AG09309 (cell line): ENCODE measurements around the gene DPP6.

Experiments used
- DNase-seq: peaks from one replicate; pipeline ENCODE4 v3.0.0-alpha.2; 2010; ENCODE audit warnings: low read depth
- H3K4me3 ChIP-seq: 2 replicates; pipeline ENCODE4 v1.5.1; 2011; ENCODE audit warnings: mild to moderate bottlenecking, low read depth, low read length, moderate library complexity; ENCODE audit not compliant: control insufficient read depth
- CTCF ChIP-seq: IDR thresholded peaks from 2 replicates; pipeline ENCODE4 v1.5.1; 2011; ENCODE audit warnings: mild to moderate bottlenecking, low read depth, low read length, inconsistent platforms; ENCODE audit not compliant: insufficient read depth, control insufficient read depth; ENCODE audit errors: missing control alignments

Gene DPP6

DNA sequence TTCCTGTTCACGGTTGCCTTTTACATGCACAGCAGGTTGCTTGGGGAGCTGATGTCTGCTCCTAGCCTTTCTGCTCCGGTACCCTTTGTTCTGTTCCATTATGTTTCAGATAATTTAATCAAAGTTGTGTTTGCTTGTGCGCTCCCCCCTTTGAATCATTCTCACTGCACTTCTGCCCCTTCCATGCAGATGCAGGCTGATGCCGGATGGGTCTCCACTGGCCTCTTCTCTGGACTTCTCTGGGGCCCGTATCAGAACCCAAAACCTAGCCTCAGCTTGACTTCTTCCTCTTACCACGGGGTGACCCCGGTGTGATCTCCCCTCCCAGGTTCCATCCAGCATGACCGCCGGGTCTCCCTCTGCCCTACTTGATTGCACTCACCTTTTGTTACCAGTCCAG, 272.0 kb downstream of the DPP6 start:
- DNase-seq, result no peak
- no peak overlapping the region for H3K4me3 ChIP-seq
- no peak for TF ChIP-seq CTCF

DNA sequence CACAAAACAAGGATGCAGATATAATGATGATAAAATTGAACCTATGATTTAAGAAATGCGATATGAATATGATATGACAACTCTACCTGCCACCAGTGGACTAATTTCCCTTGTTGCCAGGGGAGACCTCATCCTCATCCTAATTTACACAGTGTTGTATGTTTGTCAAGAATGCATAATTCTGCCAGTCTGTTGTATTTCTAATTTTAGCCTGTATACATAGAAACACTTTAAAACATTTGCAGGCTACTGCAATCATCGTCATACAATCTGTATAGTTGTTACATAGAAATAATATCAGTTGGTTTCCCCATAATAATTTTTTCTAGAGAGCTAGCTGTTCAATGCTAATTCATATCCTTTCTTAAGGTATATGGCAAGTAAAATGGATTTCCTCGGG, 274.2 kb downstream of the DPP6 start:
- DNase-seq, result no peak
- no peak for TF ChIP-seq CTCF
- no peak overlapping the region for H3K4me3 ChIP-seq

DNA sequence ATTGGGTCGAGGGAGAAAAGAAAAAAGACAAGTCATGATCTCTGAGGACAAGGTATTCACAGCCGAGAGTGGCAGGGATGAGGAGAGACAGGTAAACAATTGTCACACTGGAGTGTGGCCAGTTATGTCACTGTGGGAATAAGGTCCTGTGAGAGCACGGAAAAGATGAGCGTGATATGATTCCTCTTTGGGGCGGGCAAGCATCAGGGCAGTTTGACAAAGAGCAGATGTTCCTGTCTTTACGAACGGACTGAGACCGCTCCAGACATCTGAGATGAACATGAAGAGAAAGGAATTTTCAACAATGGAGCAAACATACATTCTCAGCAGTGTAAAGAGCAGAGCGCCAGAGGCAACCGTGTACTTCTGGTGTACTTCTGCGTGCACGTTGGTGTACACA, 278.1 kb downstream of the DPP6 start:
- no peak for TF ChIP-seq CTCF

DNA sequence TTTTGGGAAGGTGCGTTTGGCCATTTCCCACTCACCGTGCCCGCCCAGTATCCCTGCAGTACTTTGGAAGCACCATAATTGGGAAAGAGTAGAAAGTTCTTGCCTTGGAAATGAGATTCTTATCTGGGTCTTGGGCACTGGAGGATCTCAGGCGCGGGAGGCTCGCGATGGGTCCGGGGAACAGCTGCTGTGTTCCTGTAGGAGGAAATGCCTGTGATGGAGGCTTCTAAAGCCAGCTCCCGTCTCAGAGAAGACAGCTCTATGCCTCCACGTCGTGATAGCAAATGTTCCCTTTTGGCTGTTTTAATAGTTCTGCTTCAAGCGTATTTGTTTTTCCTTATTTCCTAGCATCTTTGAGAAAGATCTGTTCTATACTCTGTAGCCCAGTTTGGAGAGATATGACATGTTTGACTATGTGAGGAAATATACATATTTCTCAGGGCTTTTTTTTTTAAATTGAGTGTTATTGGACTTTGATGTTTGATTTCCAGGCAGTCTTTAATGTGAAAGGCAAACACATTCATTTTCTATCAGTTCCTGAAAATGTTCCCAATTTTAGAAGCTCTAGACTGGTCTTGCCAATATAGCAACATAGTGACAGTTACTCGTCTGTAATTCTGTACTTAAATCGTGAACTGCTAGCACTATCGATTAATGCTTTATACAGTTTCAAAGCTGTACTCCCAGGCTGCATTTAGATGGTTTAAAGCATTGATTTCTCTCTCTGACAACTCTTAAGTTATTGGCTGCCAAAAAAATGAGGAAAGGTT, 280.8 kb downstream of the DPP6 start:
- no peak for DNase-seq
- no peak for TF ChIP-seq CTCF
- no peak overlapping the region for H3K4me3 ChIP-seq

More for the DNA sequence above, 278.1 kb downstream of the DPP6 start:
- no peak for DNase-seq
- H3K4me3 ChIP-seq, result no peak overlapping the region

DNA sequence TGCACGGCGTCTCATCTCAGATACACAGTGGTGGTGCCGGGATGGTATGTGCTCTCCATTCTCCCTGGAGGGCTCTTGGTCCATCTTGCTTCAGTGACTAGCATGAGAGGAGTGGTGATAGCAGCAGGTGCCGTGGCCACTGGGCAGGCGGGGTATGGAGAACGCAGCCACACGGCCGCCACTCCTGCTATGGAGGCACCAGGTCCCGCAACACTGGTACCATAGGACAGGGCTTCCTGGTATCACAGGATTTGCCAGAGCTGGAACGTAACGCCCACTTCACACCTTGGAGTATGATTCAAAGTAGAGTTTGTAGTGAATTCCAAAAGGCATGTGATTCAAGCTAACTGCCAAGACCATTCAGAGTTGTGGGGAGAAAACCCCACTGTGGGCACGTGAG, 284.1 kb downstream of the DPP6 start:
- no peak for TF ChIP-seq CTCF

DNA sequence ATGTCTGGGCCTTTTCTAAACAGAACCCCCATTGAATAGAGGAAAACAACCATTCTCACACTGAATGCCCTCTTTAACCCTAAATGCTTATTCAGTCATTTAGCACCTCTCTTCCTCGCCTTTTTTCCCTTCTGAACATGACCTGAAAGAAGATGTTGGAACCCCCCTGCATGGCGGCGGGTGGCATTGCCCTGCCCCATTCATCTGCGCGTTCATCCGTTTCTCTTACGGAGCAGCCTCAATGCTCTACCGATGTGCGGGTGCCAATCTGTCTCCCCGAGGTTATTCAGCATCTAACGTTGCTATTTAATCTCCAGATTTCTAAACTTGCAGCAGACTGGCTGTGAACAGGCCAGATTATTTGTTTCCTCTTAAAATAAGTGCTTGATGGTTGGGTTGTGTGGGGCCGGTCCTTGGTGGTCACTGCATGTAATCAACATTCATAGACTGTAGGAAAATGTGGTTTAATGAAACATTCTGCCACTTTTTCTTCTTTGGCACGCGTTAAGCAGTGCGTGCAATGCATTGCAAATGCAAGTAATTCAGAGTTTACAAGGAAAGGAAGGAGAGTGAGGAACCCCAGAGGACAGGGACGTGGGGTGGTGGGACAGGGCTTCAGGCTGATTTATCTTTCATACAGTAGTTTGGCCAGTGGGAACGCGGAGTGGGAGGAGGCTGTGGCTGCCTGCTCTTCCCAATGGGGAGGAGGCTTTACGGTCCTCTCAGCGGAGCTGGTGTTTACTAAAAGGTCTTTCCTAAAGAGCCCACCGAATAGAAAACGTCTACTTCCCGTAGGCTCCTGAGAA, 286.7 kb downstream of the DPP6 start:
- DNase-seq, result no peak
- H3K4me3 ChIP-seq, result no peak overlapping the region
- TF ChIP-seq CTCF, result no peak

More for the DNA sequence above, 284.1 kb downstream of the DPP6 start:
- H3K4me3 ChIP-seq, result no peak overlapping the region
- DNase-seq, result no peak
